HepG2 (cell line): Measurements from ENCODE around the gene INSR. TPM values are rescaled to one million over a fixed set of nuclear protein-coding genes. Genes with fewer than 3 reads are reported as not detected.

Experiments used
- AGO1 ChIP-seq: fragments of 200-400 bp; formaldehyde crosslinking; IDR thresholded peaks from 2 replicates; pipeline ENCODE4 v1.6.1; 2017; ENCODE audit warnings: mild to moderate bottlenecking, low read depth, low read length, moderate library complexity; ENCODE audit not compliant: poor library complexity, severe bottlenecking
- AGO2 ChIP-seq: fragments of 200-400 bp; formaldehyde crosslinking; optimal IDR thresholded peaks from 2 replicates; pipeline ENCODE3; 2017; ENCODE audit warnings: mild to moderate bottlenecking, low read depth, low read length, moderate library complexity
- CBX2 ChIP-seq, 2 experiments: fragments of 200-600 bp in 1 of 2; sonication (generic); formaldehyde crosslinking in 1 of 2; IDR thresholded peaks; 2 replicates each; pipeline versions ENCODE4 v1.7.0 to v1.8.1; 2018 to 2022; ENCODE audit warnings: low read depth in 2 of 2, low read length in 1 of 2, mild to moderate bottlenecking in 1 of 2, missing genetic modification reagents in 1 of 2
- GABPB1 ChIP-seq: IDR thresholded peaks from 2 replicates; pipeline ENCODE4 v1.6.1; 2016; ENCODE audit warnings: mild to moderate bottlenecking, missing genetic modification reagents, moderate library complexity, missing compliant biosample characterization
- GTF3A ChIP-seq: sonication (generic); formaldehyde crosslinking; conservative IDR thresholded peaks from 2 replicates; pipeline ENCODE4 v1.4.0; 2020; ENCODE audit warnings: mild to moderate bottlenecking, missing genetic modification reagents
- TFDP1 ChIP-seq: IDR thresholded peaks from 2 replicates; pipeline ENCODE4 v1.6.1; 2016; ENCODE audit warnings: missing compliant biosample characterization, missing genetic modification reagents, borderline replicate concordance
- ZFP62 ChIP-seq: sonication (generic); formaldehyde crosslinking; IDR thresholded peaks from 2 replicates; pipeline ENCODE4 v1.4.0; 2020; ENCODE audit warnings: missing genetic modification reagents
- ZNF362 ChIP-seq: sonication (generic); formaldehyde crosslinking; IDR thresholded peaks from 2 replicates; pipeline ENCODE4 v1.4.0; 2020; ENCODE audit warnings: missing genetic modification reagents, mild to moderate bottlenecking, borderline replicate concordance
- ZNF746 ChIP-seq: sonication (generic); formaldehyde crosslinking; IDR thresholded peaks from 2 replicates; pipeline ENCODE4 v1.8.0; 2022; ENCODE audit warnings: mild to moderate bottlenecking, missing genetic modification reagents
- ZNF841 ChIP-seq: sonication (generic); formaldehyde crosslinking; IDR thresholded peaks from 2 replicates; pipeline ENCODE4 v1.8.1; 2023; ENCODE audit warnings: missing genetic modification reagents, borderline replicate concordance
- polyA plus RNA-seq, 8 experiments: library from polyadenylated mRNA; depleted of rRNA in 3 of 8; stranded (reverse) in 7 of 8; unstranded in 1 of 8; fragments of >200 nt; fragmentation: Illumina TruSeq in 4 of 8; extraction: Trizol in 4 of 8; gene quantifications; 2 replicates each; pipeline versions ENCODE4 v1.2.1 to v1.2.3, GENCODE V29; 2011 to 2016; ENCODE audit warnings: low read depth in 4 of 8, missing spikeins in 1 of 8, mixed read lengths in 1 of 8; ENCODE audit not compliant: insufficient read depth in 1 of 8
- total RNA-seq, 5 experiments: library from RNA; depleted of rRNA; stranded (reverse); fragments of >200 nt; fragmentation: Illumina TruSeq; extraction: Trizol; gene quantifications; 2 replicates each; pipeline ENCODE4 v1.2.3, GENCODE V29; 2016; ENCODE audit warnings: low read depth in 1 of 5
- TF ChIP-seq, protein P1 (sequence below): sonication (generic); formaldehyde crosslinking; conservative IDR thresholded peaks from 2 replicates; pipeline ENCODE4 v1.8.1; 2023; ENCODE audit warnings: missing genetic modification reagents
- TF ChIP-seq, protein P2 (sequence below): sonication (generic); formaldehyde crosslinking; IDR thresholded peaks from 2 replicates; pipeline ENCODE4 v1.5.0; 2020; ENCODE audit warnings: missing genetic modification reagents
- TF ChIP-seq, protein P3 (sequence below): sonication (generic); formaldehyde crosslinking; conservative IDR thresholded peaks from 2 replicates; pipeline ENCODE4 v1.4.0; 2020; ENCODE audit warnings: missing genetic modification reagents
- TF ChIP-seq, protein P4 (sequence below): sonication (generic); formaldehyde crosslinking; IDR thresholded peaks from 2 replicates; pipeline ENCODE4 v1.5.0; 2020; ENCODE audit warnings: missing genetic modification reagents, mild to moderate bottlenecking, borderline replicate concordance
- TF ChIP-seq, protein P5 (sequence below): IDR thresholded peaks from 2 replicates; pipeline ENCODE4 v1.6.1; 2016; ENCODE audit warnings: low read depth, control low read depth

Gene INSR
- total and polyA plus RNA-seq, 2 of the 13 experiments (the other 11 are each of a cell fraction or from before 2014, with no cell fraction given) = 24.2 to 29.8 TPM

DNA sequence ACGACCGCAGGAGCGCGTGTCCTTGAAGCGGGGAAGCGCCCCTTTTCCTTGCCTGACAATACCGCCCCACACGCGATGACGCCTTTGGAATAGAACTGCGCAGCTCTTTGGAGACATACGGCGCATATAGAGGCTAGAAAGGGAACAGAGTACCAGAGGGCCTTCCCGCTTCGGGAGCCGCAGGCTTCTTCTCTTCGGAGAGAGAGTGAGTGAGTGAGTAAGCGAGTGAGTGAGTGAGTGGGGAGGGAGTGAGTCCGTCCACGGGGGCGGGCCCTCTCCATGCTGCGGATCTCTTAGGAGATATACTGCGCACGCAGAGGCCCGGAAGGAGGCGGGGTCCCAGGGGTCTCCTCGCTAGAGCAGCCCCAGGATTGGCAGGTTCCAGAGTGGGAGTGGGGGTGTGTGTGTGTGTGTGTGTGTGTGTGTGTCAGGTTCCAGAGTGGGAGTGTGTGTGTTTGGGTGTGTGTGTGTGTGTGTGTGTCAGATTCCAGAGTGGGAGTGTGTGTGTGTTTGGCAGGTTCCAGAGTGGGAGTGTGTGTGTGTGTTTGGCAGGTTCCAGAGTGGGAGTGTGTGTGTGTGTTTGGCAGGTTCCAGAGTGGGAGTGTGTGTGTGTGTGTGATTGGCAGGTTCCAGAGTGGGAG lies 97.0 kb downstream of the INSR start (continued):
- peak; percentile 88 for TF ChIP-seq ZNF746
- no peak for TF ChIP-seq ZNF841 (CRISPR knock-in tag)
- TF ChIP-seq TFDP1 (CRISPR knock-in tag) = no peak; the same call in 1 of the 2 replicates
- no peak for TF ChIP-seq ZFP62 (CRISPR knock-in tag)
- no peak for TF ChIP-seq AGO2
- no peak for TF ChIP-seq CBX2 (IDR thresholded peaks at IDR 0.05; ENCODE audit: low read depth, low read length)
- TF ChIP-seq CBX2 (CRISPR knock-in tag; IDR thresholded peaks at IDR 0.05; ENCODE audit: low read depth) = no peak
- TF ChIP-seq, protein P1, sequence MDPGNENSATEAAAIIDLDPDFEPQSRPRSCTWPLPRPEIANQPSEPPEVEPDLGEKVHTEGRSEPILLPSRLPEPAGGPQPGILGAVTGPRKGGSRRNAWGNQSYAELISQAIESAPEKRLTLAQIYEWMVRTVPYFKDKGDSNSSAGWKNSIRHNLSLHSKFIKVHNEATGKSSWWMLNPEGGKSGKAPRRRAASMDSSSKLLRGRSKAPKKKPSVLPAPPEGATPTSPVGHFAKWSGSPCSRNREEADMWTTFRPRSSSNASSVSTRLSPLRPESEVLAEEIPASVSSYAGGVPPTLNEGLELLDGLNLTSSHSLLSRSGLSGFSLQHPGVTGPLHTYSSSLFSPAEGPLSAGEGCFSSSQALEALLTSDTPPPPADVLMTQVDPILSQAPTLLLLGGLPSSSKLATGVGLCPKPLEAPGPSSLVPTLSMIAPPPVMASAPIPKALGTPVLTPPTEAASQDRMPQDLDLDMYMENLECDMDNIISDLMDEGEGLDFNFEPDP (CRISPR knock-in tag) = no peak
- TF ChIP-seq GTF3A (CRISPR knock-in tag) = 0 out of 2 replicates have a peak, but pooled peaks have one; percentile 12
- TF ChIP-seq, protein P2, sequence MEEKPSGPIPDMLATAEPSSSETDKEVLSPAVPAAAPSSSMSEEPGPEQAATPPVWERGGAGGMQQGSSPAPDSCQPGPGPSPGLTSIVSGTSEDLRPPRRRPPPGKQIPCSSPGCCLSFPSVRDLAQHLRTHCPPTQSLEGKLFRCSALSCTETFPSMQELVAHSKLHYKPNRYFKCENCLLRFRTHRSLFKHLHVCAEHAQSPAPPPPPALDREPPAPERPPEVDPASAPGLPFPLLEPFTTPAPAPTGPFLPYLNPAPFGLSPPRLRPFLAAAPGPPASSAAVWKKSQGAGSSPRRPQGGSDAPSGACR (CRISPR knock-in tag) = no peak; the same call in 1 of the 2 replicates
- no peak for TF ChIP-seq ZNF362 (CRISPR knock-in tag)
- no peak for TF ChIP-seq GABPB1 (CRISPR knock-in tag)
- TF ChIP-seq, protein P3, sequence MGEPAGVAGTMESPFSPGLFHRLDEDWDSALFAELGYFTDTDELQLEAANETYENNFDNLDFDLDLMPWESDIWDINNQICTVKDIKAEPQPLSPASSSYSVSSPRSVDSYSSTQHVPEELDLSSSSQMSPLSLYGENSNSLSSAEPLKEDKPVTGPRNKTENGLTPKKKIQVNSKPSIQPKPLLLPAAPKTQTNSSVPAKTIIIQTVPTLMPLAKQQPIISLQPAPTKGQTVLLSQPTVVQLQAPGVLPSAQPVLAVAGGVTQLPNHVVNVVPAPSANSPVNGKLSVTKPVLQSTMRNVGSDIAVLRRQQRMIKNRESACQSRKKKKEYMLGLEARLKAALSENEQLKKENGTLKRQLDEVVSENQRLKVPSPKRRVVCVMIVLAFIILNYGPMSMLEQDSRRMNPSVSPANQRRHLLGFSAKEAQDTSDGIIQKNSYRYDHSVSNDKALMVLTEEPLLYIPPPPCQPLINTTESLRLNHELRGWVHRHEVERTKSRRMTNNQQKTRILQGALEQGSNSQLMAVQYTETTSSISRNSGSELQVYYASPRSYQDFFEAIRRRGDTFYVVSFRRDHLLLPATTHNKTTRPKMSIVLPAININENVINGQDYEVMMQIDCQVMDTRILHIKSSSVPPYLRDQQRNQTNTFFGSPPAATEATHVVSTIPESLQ (CRISPR knock-in tag) = no peak
- TF ChIP-seq, protein P4, sequence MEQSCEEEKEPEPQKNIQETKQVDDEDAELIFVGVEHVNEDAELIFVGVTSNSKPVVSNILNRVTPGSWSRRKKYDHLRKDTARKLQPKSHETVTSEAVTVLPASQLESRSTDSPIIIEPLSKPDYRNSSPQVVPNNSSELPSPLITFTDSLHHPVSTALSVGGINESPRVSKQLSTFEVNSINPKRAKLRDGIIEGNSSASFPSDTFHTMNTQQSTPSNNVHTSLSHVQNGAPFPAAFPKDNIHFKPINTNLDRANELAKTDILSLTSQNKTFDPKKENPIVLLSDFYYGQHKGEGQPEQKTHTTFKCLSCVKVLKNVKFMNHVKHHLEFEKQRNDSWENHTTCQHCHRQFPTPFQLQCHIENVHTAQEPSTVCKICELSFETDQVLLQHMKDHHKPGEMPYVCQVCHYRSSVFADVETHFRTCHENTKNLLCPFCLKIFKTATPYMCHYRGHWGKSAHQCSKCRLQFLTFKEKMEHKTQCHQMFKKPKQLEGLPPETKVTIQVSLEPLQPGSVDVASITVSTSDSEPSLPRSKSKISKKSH (CRISPR knock-in tag) = no peak
- no peak for TF ChIP-seq AGO1
- TF ChIP-seq, protein P5, sequence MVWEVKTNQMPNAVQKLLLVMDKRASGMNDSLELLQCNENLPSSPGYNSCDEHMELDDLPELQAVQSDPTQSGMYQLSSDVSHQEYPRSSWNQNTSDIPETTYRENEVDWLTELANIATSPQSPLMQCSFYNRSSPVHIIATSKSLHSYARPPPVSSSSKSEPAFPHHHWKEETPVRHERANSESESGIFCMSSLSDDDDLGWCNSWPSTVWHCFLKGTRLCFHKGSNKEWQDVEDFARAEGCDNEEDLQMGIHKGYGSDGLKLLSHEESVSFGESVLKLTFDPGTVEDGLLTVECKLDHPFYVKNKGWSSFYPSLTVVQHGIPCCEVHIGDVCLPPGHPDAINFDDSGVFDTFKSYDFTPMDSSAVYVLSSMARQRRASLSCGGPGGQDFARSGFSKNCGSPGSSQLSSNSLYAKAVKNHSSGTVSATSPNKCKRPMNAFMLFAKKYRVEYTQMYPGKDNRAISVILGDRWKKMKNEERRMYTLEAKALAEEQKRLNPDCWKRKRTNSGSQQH (CRISPR knock-in tag) = no peak
